Stimulated activated CD8-positive, alpha-beta memory T cell treated with anti-CD3 and anti-CD28 coated beads, Interleukin-4, amount 100 ng/mL, for 48 hours (primary cell): ENCODE measurements around the gene PAK5.

Experiments used
- DNase-seq: peaks from one replicate; pipeline ENCODE4 v3.0.0-alpha.2; 2020

Gene PAK5

DNA sequence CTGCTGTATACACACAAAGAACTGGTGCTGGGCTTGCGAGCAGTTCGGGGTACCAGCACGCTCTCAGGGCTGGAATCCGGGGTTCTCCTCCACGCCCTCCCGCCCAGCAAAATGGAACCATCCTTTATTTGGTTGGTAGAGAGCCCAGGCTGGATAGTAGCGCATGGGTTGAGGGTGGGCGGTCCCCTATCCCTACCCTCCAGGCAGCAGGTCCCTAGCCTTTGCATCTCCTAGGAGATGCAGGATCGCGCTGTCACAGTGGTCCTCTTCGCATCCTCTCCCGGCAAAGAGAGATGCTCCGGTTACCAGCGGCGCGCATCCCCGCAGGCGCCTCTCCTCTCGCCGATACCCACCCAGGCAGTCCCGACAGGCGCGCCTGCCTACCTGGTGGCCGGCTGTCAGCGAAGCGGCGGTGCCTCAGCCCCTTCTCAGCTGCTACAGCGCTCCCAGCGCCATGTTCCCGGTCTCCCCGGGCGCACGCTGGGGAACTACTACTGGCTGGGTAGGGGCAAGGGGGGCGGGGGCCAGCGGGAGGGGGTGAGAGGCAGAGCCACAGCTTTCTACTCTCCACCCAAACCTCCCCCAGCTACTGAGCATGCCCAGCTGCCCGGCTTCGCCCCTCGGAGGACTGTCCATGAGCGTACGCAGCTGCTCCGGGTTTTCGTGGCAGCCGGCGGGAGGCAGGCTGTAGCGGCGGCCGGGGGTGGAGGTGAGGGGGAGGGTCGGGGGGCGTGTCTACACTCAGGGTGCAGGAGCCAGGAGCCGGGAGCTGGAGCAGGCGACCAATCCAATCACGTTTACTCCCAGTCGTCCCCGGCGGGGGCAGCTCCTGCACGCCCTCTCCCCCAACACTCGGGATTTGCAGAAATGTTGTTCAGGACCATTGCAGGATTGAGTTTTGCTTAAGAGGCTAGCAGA, at the start of gene PAK5:
Gene PAK5 (minus strand): TSS at position 699 of the 918 bp plus-strand sequence. CDS start 194,748 bp downstream, outside the sequence.
- DNase-seq, result no peak

GRCh38 chr20:9887706-9888105, 48.8 kb upstream of the PAK5 start:
- DNase-seq, result no peak

DNA sequence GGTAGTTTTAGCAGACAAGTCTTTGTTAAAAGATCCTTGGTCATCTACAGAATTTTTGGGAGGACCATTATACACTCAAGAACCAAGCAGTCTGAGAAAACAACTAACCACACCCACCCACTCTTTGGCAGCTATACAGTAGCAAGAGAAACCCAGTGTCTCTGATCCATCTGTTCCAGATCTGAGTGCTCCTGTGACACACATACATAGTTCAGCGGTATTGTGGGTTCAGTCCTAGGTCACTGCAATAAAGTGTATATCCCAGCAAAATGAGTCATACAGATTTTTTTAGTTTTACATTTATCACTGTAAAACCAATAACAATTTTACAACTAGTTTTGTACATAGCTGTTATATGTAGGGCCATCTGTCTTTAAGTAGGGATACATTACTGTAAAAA, 47.4 kb upstream of the PAK5 start:
- DNase-seq, result no peak

DNA sequence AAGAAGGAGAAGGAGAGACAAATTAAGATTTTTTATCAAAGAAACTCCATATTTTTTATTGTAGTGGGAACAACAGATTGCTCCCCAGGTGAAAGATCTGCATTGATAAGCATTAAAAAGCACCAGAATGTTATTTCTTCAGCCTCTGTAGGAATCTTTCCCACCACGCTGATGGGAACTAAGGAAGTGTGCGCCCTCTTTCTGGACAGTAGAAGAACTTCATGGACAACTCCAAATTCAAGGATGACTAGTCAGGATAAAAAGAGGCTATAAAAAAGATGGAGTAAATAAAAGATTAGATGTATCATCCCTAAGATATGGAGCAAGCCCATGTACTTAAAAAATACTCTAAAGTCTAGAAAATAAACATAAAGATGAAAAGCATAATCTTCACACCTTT, 45.8 kb upstream of the PAK5 start:
- no peak for DNase-seq

GRCh38 chr20:9884061-9884460, 45.2 kb upstream of the PAK5 start:
- no peak for DNase-seq

GRCh38 chr20:9877932-9878495, 39.1 kb upstream of the PAK5 start:
- DNase-seq, result no peak

DNA sequence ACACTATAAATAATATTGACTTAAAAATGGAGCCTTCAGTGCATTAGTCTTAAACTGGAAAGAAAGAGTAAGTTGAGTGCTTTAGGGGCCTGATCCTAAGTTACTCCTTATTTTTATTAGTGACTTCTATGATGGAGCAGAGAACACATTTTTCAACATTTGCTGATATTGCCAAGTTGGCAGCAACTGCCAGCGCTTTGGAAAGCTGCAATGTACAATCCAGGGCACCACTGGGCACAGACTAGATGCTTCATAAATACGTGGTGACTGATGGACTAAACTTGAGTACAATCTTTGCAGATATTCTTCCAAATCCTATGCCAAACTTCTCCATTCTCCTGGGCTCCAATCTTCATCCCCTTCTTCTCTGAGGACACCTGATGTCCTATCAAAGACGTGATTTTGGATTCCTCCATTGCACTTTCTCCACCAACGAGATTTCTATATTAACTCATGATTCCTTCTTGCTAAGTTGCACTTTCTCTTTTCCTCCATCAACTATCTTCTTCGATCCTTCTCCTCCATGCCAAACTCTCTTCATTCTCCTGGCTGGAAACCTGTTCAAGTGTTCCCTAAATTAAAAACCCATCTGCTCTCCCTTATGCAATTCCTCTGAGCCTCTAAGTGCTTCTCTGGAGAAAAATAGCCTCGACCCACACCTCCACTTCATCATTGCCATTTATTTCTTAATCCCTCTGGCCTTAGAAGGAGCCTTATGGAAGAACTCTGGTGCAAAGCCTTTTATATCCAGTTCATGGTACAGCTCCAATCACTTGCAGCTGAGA, 28.5 kb upstream of the PAK5 start:
- no peak for DNase-seq

DNA sequence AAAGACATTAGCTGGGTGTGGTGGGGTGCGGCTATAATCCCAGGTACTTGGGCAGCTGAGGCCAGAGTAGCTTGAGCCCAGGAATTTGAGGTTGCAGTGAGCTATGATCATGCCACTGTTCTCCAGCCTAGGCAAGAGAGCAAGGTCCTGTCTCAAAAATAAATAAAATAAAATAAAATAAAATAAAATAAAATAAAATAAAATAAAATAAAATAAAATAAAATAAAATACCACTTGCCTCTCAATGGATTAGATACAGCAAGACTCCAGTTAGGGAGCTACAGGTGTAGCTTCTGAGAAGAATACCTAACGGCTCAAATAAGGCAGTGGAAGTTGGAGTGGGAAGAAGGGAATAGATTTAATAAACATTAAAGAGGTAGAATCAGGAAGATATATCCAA, 13.7 kb upstream of the PAK5 start:
- DNase-seq, result no peak

DNA sequence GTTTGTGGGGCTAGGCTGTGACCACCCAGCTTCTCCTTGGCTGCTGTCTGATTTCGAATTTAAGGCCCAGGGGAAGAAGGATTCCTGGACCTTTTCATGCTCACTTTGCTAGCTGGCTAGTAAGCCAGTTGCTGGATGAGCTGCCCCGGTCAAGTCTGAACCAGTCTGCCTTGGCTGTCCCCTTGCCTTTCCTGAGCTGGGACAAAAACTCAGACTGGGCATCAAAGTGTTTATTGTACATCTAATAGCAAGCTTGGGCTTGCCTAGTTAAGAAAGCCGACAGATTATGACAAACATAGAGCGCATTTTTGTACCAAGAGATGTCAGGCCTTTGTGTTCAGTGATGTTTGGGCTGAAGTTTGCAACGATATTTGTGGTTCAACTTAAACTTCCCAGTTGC, 750 bp upstream of the PAK5 start:
- no peak for DNase-seq

DNA sequence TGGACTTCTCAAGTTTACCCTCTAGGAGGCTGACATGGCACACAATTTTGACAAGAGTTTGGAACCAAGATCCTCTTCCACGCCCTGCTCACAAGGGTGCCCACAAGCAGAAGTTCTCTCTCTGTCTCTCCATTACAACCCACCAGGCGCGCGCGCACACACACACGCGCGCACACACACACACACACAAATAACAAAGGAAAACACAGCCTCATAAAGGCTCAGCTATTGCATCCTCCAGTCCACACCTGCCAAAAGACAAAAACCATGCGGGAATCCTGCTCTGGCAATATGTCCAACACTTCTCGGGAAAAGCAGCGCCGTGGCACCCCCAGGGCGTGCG, 870 bp downstream of the PAK5 start:
- no peak for DNase-seq

- no peak for DNase-seq
Observed at GRCh38 chr20:9837634-9838033, 1.2 kb downstream of the PAK5 start.

- DNase-seq, result no peak
Observed at GRCh38 chr20:9835302-9835701, 3.6 kb downstream of the PAK5 start.

GRCh38 chr20:9831032-9831431, 7.8 kb downstream of the PAK5 start:
- no peak for DNase-seq

- DNase-seq, result no peak
Observed at GRCh38 chr20:9829835-9830234, 9.0 kb downstream of the PAK5 start.

- DNase-seq, result no peak
Observed at GRCh38 chr20:9817654-9818053, 21.2 kb downstream of the PAK5 start.

DNA sequence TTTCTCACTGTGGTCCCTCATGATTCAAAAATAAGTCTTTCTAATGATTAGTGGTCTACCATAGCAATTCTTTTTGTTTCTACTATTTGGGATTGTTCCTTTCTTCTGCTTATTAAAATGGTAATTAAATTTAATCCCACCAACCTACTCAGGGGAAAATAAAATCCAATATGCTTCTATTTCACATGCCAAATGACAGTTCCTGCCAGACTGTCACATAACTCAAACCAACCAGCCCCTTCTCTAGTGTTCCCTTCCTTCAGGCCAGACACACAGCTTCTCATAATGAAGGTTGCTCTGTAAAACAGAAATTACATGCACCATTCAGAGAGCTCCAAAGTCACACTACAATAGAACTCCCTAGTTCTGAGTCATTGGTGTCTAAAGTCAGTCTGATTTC, 23.2 kb downstream of the PAK5 start:
- no peak for DNase-seq

DNA sequence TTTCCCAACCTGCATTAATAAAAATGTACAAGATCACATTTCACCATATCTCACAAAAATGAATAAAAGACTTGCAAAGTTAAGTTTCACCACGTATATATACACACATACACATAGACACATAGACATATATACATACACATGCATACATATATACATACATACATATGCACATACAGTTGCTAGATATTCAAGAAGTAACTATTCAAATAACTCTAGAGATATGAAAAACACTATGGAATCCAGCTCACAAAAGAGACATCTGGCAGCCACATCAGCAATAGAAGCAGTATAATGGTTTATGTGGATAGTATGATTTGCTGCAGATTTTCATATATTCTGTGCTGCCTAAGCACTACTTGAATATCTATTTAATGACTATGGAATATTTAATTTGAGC, 28.1 kb downstream of the PAK5 start:
- no peak for DNase-seq

- no peak for DNase-seq
Observed at GRCh38 chr20:9809271-9809670, 29.6 kb downstream of the PAK5 start.

DNA sequence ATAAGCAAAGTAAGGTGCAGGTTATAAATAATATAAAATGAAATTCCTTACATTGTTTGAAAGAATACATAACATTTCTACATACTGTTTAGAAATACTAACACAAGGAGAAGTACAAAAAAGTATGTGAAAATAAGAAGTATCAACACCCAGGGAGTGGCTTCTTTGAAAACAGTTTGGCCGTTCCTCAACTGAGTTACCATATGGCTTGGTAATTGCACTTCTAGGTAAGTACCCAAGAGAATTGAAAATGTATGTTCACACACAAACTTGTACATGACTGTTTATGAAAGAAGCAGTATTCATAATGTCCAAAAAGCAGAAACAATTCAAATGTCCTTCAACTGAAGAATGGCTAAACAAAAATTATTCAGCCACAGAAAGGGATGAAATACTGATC, 30.7 kb downstream of the PAK5 start:
- no peak for DNase-seq

DNA sequence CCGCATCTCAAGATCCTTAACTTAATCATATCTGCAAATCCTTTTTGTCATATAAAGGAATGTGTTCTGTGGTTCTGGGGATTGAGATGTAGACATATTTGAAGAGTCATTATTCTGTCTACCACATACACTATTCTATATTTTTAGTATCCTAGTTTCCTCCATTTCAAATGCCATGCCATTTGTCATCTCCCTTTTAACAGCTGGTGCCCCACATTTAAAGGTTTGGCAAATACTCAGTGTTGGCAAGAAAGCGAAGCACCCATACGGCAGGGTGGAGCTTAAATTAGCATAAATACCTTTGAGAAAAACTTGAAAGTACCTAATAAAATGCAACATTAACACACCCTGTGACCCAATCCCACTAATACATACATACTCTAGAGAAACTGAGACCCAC, 31.7 kb downstream of the PAK5 start:
- no peak for DNase-seq

- DNase-seq, result no peak
Observed at GRCh38 chr20:9800421-9800820, 38.5 kb downstream of the PAK5 start.

GRCh38 chr20:9794831-9795230, 44.0 kb downstream of the PAK5 start:
- no peak for DNase-seq

- no peak for DNase-seq
Observed at GRCh38 chr20:9792674-9793073, 46.2 kb downstream of the PAK5 start.

GRCh38 chr20:9789131-9789530, 49.7 kb downstream of the PAK5 start:
- DNase-seq, result no peak
